ENCODE results near the gene SMARCAD1. TPM values are rescaled to one million over a fixed set of nuclear protein-coding genes. Genes with fewer than 3 reads are reported as not detected.

SMARCAD1 gene
- total RNA-seq, 1 donor from 2014 or later, result 18.4 TPM

DNA sequence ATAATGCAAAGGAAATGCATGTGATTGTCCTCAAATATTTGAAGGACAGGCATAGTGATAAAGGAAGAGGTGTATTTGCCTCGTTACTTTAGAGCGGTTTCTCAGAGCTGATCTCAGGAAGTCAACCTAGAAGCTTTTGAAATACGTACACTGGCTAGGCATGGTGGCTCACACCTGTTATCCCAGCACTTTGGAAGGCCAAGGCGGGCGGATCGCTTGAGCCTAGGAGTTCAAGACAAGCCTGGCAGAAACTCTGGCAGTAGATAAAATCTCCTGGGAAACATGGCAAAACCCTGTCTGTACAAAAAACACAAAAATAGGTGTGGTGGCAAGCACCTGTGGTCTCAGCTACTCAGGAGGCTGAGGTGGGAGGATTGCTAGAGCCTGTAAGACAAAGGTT, 24.9 kb downstream of the SMARCAD1 start:
- FAIRE-seq (no peak), DNase-seq (ENCODE audit: low read depth) (no peak)
- no peaks in the 10 kb centered on the region for H3K36me3 ChIP-seq (ENCODE audit: control insufficient read depth, insufficient read depth, low read length)
- no peak overlapping the region for H3K4me3 ChIP-seq (ENCODE audit: low read depth, low read length)
- H3K27me3 ChIP-seq (ENCODE audit: control insufficient read depth, insufficient read depth, low read length), result no peaks in the 10 kb centered on the region
- TF ChIP-seq CTCF (IDR thresholded peaks at IDR 0.05; ENCODE audit: insufficient read depth, low read length, severe bottlenecking), result no peak

GRCh38 chr4:94235825-94236224, 28.2 kb downstream of the SMARCAD1 start:
- peaks cover 2% of the 10 kb centered on the region for H3K36me3 ChIP-seq (ENCODE audit: control insufficient read depth, insufficient read depth, low read length)
- no peaks in the 10 kb centered on the region for H3K27me3 ChIP-seq (ENCODE audit: control insufficient read depth, insufficient read depth, low read length)
- no peak for TF ChIP-seq CTCF (IDR thresholded peaks at IDR 0.05; ENCODE audit: insufficient read depth, low read length, severe bottlenecking)
- DNase-seq (ENCODE audit: low read depth) (no peak), FAIRE-seq (no peak)
- H3K4me3 ChIP-seq (ENCODE audit: low read depth, low read length), result no peak overlapping the region

GRCh38 chr4:94237271-94237670, 29.6 kb downstream of the SMARCAD1 start:
- DNase-seq (ENCODE audit: low read depth) (no peak), FAIRE-seq (no peak)
- TF ChIP-seq CTCF (IDR thresholded peaks at IDR 0.05; ENCODE audit: insufficient read depth, low read length, severe bottlenecking), result no peak
- peaks cover 2% of the 10 kb centered on the region for H3K36me3 ChIP-seq (ENCODE audit: control insufficient read depth, insufficient read depth, low read length)
- no peaks in the 10 kb centered on the region for H3K27me3 ChIP-seq (ENCODE audit: control insufficient read depth, insufficient read depth, low read length)
- H3K4me3 ChIP-seq (ENCODE audit: low read depth, low read length), result no peak overlapping the region

- no peak overlapping the region for H3K4me3 ChIP-seq (ENCODE audit: low read depth, low read length)
- no peaks in the 10 kb centered on the region for H3K27me3 ChIP-seq (ENCODE audit: control insufficient read depth, insufficient read depth, low read length)
- H3K36me3 ChIP-seq (ENCODE audit: control insufficient read depth, insufficient read depth, low read length), result peaks cover 5% of the 10 kb centered on the region
- FAIRE-seq (no peak), DNase-seq (ENCODE audit: low read depth) (no peak)
- TF ChIP-seq CTCF (IDR thresholded peaks at IDR 0.05; ENCODE audit: insufficient read depth, low read length, severe bottlenecking), result no peak
Measured at GRCh38 chr4:94238160-94238559, 30.5 kb downstream of the SMARCAD1 start.

- H3K36me3 ChIP-seq (ENCODE audit: control insufficient read depth, insufficient read depth, low read length), result peaks cover 5% of the 10 kb centered on the region
- DNase-seq (ENCODE audit: low read depth) (no peak), FAIRE-seq (no peak)
- TF ChIP-seq CTCF (IDR thresholded peaks at IDR 0.05; ENCODE audit: insufficient read depth, low read length, severe bottlenecking), result no peak
- no peaks in the 10 kb centered on the region for H3K27me3 ChIP-seq (ENCODE audit: control insufficient read depth, insufficient read depth, low read length)
- H3K4me3 ChIP-seq (ENCODE audit: low read depth, low read length), result no peak overlapping the region
Measured at GRCh38 chr4:94240384-94240783, 32.7 kb downstream of the SMARCAD1 start.

DNA sequence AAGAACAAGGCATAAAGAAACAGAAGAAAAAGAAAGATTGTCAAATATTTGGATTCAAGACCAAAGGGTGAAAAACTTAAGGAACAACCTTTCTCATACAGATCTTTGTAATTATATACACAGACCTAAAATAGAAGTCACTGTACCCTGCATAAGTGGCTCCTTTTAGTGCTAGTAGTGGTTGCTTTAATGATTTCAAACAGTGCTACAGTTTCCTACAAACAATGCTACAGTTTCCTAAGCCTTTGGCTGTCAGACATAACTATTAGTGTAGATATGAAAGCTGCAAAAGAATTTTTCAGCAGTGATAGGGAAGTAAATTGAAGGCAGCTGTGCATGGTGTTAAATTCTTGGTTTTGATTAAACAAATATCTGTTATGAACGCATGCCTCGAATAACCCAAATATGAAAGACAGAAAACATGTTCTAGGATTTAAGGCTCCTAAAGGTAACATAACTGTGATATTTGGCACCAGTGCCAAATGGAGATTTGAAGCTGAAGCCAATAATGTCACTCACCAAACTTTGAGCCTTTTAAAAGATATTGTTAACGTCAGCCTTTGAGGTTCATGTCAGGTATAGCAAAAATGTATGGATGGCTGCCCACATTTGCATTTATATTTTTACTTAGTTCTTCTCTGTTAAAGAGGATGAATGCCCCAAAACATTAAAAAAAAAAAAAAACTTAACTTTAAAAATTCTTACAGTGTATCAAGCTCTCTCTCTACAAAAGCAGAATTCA, 36.6 kb downstream of the SMARCAD1 start:
- Histone ChIP-seq H3K27me3 (ENCODE audit: control insufficient read depth, insufficient read depth, low read length) (no peaks in the 10 kb centered on the region), H3K36me3 (ENCODE audit: control insufficient read depth, insufficient read depth, low read length) (peaks cover 3% of the 10 kb centered on the region), H3K4me3 (ENCODE audit: low read depth, low read length) (no peak overlapping the region)
- DNase-seq (ENCODE audit: low read depth), result no peak
- no peak for TF ChIP-seq CTCF (IDR thresholded peaks at IDR 0.05; ENCODE audit: insufficient read depth, low read length, severe bottlenecking)
- no peak for FAIRE-seq

Data from bronchial epithelial cell (primary cell).